Measurements from ENCODE around the gene MTNR1B. TPM values are rescaled to one million over a fixed set of nuclear protein-coding genes. Genes with fewer than 3 reads are reported as not detected.

MTNR1B gene
- total RNA-seq, 1 experiment from 2014 or later = not detected

DNA sequence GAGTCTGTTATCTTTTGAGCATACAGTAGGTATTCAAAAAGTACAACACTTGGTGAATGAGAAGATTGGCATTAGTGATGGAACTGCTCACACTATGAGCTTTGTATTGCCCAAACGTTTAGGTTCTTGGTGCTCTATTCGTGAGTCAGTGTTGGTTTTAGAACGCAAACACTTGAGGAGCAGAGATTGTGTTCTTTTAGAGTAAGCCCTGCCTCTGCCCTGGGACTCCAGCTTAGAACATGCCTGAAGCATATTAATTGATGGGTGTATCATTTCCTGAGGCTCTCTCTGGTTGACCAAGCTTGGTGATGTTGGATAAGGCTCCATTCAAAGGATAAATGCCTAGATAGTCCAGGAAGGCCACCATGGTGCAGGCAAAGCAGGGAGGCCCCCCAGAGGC, 10.9 kb downstream of the MTNR1B start:
- CTCF ChIA-PET = no interaction called here

DNA sequence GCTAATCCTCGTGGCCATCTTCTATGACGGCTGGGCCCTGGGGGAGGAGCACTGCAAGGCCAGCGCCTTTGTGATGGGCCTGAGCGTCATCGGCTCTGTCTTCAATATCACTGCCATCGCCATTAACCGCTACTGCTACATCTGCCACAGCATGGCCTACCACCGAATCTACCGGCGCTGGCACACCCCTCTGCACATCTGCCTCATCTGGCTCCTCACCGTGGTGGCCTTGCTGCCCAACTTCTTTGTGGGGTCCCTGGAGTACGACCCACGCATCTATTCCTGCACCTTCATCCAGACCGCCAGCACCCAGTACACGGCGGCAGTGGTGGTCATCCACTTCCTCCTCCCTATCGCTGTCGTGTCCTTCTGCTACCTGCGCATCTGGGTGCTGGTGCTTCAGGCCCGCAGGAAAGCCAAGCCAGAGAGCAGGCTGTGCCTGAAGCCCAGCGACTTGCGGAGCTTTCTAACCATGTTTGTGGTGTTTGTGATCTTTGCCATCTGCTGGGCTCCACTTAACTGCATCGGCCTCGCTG, 12.1 kb downstream of the MTNR1B start:
- no TSS peak for BruUV-seq (replicated peaks)
- Histone ChIP-seq H3K36me3 (ENCODE audit: low read depth) (no peaks in the 10 kb centered on the region), H3K27me3 (ENCODE audit: insufficient read depth, low read depth) (no peaks in the 10 kb centered on the region), H3K4me3 (no peak overlapping the region), H3K4me2 (no peak overlapping the region), H3K4me1 (replicated peaks; ENCODE audit: insufficient read depth) (no peaks in the 10 kb centered on the region), H2AFZ (no peak overlapping the region), H3K9me2 (ENCODE audit: insufficient read depth) (no peaks in the 10 kb centered on the region), H3F3A (ENCODE audit: insufficient read depth, low read depth) (no peaks in the 10 kb centered on the region), H3K79me2 (ENCODE audit: low read depth) (no peaks in the 10 kb centered on the region), H3K27ac (no peak overlapping the region), H4K20me1 (ENCODE audit: insufficient read depth) (no peaks in the 10 kb centered on the region), H3K9me3 (ENCODE audit: insufficient read depth, low read depth) (no peaks in the 10 kb centered on the region)
- POLR2A ChIA-PET (ENCODE audit: unreplicated experiment) = no interaction called here
- no peak for DNase-seq
- intact Hi-C loops (cut with micrococcal nuclease; ENCODE audit: unreplicated experiment) = no loop called here
- CTCF ChIA-PET = no interaction called here
- TF ChIP-seq CTCF (conservative IDR thresholded peaks at IDR 0.05) (no peak), EZH2 (IDR thresholded peaks at IDR 0.05; ENCODE audit: low read depth) (no peak)

More for the DNA sequence above, 10.9 kb downstream of the MTNR1B start:
- H3K9me3 ChIP-seq (ENCODE audit: insufficient read depth, low read depth) = no peaks in the 10 kb centered on the region
- H3K9me2 ChIP-seq (ENCODE audit: insufficient read depth) = no peaks in the 10 kb centered on the region
- H2AFZ ChIP-seq = no peak overlapping the region
- no peak overlapping the region for H3K27ac ChIP-seq
- H3K36me3 ChIP-seq (ENCODE audit: low read depth) = no peaks in the 10 kb centered on the region
- intact Hi-C loops (cut with micrococcal nuclease; ENCODE audit: unreplicated experiment) = no loop called here
- H3K4me3 ChIP-seq = no peak overlapping the region
- POLR2A ChIA-PET (ENCODE audit: unreplicated experiment) = no interaction called here
- H3K27me3 ChIP-seq (ENCODE audit: insufficient read depth, low read depth) = no peaks in the 10 kb centered on the region
- no TSS peak for BruUV-seq (replicated peaks)
- H3K79me2 ChIP-seq (ENCODE audit: low read depth) = no peaks in the 10 kb centered on the region
- no peaks in the 10 kb centered on the region for H3F3A ChIP-seq (ENCODE audit: insufficient read depth, low read depth)
- no peak overlapping the region for H3K4me2 ChIP-seq
- H4K20me1 ChIP-seq (ENCODE audit: insufficient read depth) = no peaks in the 10 kb centered on the region
- no peaks in the 10 kb centered on the region for H3K4me1 ChIP-seq (replicated peaks; ENCODE audit: insufficient read depth)
- TF ChIP-seq CTCF (conservative IDR thresholded peaks at IDR 0.05) (no peak), EZH2 (IDR thresholded peaks at IDR 0.05; ENCODE audit: low read depth) (no peak)
- no peak for DNase-seq

DNA sequence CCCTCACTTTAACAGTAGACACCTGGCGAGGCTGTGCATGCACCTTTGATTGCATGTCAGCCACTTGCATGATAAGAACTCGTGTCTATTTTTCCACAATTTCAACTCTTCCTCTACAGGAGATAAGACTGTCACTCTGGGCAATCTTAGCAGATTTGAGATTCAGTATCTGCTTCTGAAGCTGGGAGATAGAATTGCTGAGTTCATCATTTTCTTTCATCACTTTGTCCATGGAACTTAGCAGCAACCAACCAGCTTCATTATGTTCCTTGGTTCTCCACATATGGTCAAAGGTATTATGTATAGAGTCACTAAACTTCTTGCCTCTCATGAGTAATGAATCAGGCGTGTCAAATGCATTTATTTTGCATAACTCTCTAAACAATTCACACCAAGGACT, 17.1 kb downstream of the MTNR1B start:
- CTCF ChIA-PET = no interaction called here
- POLR2A ChIA-PET (ENCODE audit: unreplicated experiment) = no interaction called here
- no peaks in the 10 kb centered on the region for H4K20me1 ChIP-seq (ENCODE audit: insufficient read depth)
- no peaks in the 10 kb centered on the region for H3K36me3 ChIP-seq (ENCODE audit: low read depth)
- intact Hi-C loops (cut with micrococcal nuclease; ENCODE audit: unreplicated experiment) = no loop called here
- DNase-seq = no peak
- no peaks in the 10 kb centered on the region for H3K9me3 ChIP-seq (ENCODE audit: insufficient read depth, low read depth)
- BruUV-seq (replicated peaks) = no TSS peak
- TF ChIP-seq EZH2 (IDR thresholded peaks at IDR 0.05; ENCODE audit: low read depth) (no peak), CTCF (conservative IDR thresholded peaks at IDR 0.05) (no peak)
- no peaks in the 10 kb centered on the region for H3K79me2 ChIP-seq (ENCODE audit: low read depth)
- no peak overlapping the region for H3K4me3 ChIP-seq
- H3K4me2 ChIP-seq = no peak overlapping the region
- H3K9me2 ChIP-seq (ENCODE audit: insufficient read depth) = no peaks in the 10 kb centered on the region
- H3K27me3 ChIP-seq (ENCODE audit: insufficient read depth, low read depth) = no peaks in the 10 kb centered on the region
- H3K4me1 ChIP-seq (replicated peaks; ENCODE audit: insufficient read depth) = no peaks in the 10 kb centered on the region
- H3F3A ChIP-seq (ENCODE audit: insufficient read depth, low read depth) = no peaks in the 10 kb centered on the region
- no peak overlapping the region for H3K27ac ChIP-seq
- no peak overlapping the region for H2AFZ ChIP-seq

Data from PC-9 (cell line).